ENCODE data around the gene TGFBR3L. TPM values are rescaled to one million over a fixed set of nuclear protein-coding genes. Genes with fewer than 3 reads are reported as not detected.

Gene TGFBR3L
- total and polyA plus RNA-seq, 2 of the 13 experiments (the other 11 are each of a cell fraction or from before 2014, with no cell fraction given) = 0.20 to 1.0 TPM

GRCh38 chr19:7903244-7904073 lies 11.2 kb upstream of the TGFBR3L start, which contains the start of gene MAP2K7 (continued):
- TF ChIP-seq ETV5 (CRISPR knock-in tag; IDR thresholded peaks at IDR 0.05; ENCODE audit: borderline replicate concordance) = 0 out of 2 replicates have a peak, but pooled peaks have one; percentile 9
- no peak for TF ChIP-seq EZH2 (conservative IDR thresholded peaks at IDR 0.05; ENCODE audit: low read depth, low read length)
- TF ChIP-seq HOXA7 (CRISPR knock-in tag; IDR thresholded peaks at IDR 0.05) = no peak
- no peak; the same call in 1 of the 2 replicates for TF ChIP-seq HOXA9 (CRISPR knock-in tag; IDR thresholded peaks at IDR 0.05; ENCODE audit: borderline replicate concordance)
- no peak for TF ChIP-seq ZNF468 (CRISPR knock-in tag; IDR thresholded peaks at IDR 0.05)
- no peak for TF ChIP-seq KLF11 (CRISPR knock-in tag; IDR thresholded peaks at IDR 0.05)

GRCh38 chr19:7904074-7905020 lies 10.3 kb upstream of the TGFBR3L start:
- Histone ChIP-seq H3K27me3 (ENCODE audit: control insufficient read depth in 1 of 2, insufficient read depth in 2 of 2, low read length in 2 of 2) (no peaks in the 10 kb centered on the region; a peak in 1 of 5 replicates), H3K36me3 (replicated peaks in 1 of 2; ENCODE audit: control insufficient read depth in 1 of 2, insufficient read depth in 2 of 2, low read length in 2 of 2) (peaks cover 6 to 17% of the 10 kb centered on the region in 2 experiments; a peak in 2 of 5 replicates), H3K27ac (ENCODE audit: extremely low read length, insufficient read depth, low read length) (peak overlapping the region; percentile 71), H4K20me1 (ENCODE audit: insufficient read depth, low read length) (peaks cover 13% of the 10 kb centered on the region; the same call in 1 of the 2 replicates), H3K4me1 (ENCODE audit: insufficient read depth, low read length) (peaks cover 43% of the 10 kb centered on the region), H3K9me3 (ENCODE audit: low read length) (no peaks in the 10 kb centered on the region), H3K4me3 (replicated peaks in 1 of 3; ENCODE audit: insufficient read depth in 1 of 3, low read depth in 2 of 3, low read length in 3 of 3) (peak overlapping the region; percentile 90 to 100 (median 95)), H3K9ac (ENCODE audit: insufficient read depth, low read depth, low read length) (peak overlapping the region; percentile 81), H3K4me2 (ENCODE audit: low read depth, low read length) (peak overlapping the region; percentile 99), H2AFZ (ENCODE audit: low read length) (no peak overlapping the region), H3K79me2 (ENCODE audit: insufficient read depth, low read length) (peaks cover 29% of the 10 kb centered on the region)
- WGBS (ENCODE audit: low lambda C conversion rate) = 24% methylated on average over 18 of the region's 68 CpGs
- POLR2A ChIA-PET = interaction anchor here (0.9 to 4.9 kb wide), 13 partner anchors 9 to 97 kb away, joined by 3 to 83 read pairs (median 5); partner anchors contain the start of genes LRRC8E, SNAPC2 and TIMM44
- DNase-seq (ENCODE audit: low spot score) (no peak), ATAC-seq (peak; percentile 5; the same call in 2 of the 3 replicates), FAIRE-seq (no peak)
- in situ Hi-C loops (cut with HindIII; ENCODE audit: extremely low pct_ligation_motif_present, low pct_unique_long_range_greater_than_20kb) (no loop called here), intact Hi-C loops (cut with micrococcal nuclease; ENCODE audit: unreplicated experiment) (no loop called here)
- CTCF ChIA-PET (ENCODE audit: low intra/inter-chr PET ratio, low total read pairs) = interaction anchor here (1.4 to 2.0 kb wide), 2 partner anchors 34 to 51 kb away, joined by 5 to 8 read pairs; no protein-coding TSS in a partner anchor
- BruUV-seq (replicated peaks) = no TSS peak
- TF ChIP-seq MIER2 (CRISPR knock-in tag; IDR thresholded peaks at IDR 0.05) (no peak), ARID3A (IDR thresholded peaks at IDR 0.05; ENCODE audit: low read depth, low read length) (no peak), ZNF605 (CRISPR knock-in tag; IDR thresholded peaks at IDR 0.05) (peak; percentile 44; the same call in 1 of the 2 replicates), IRX3 (CRISPR knock-in tag; IDR thresholded peaks at IDR 0.05; ENCODE audit: borderline replicate concordance, low read depth) (no peak), ZNF790 (CRISPR knock-in tag; IDR thresholded peaks at IDR 0.05; ENCODE audit: borderline replicate concordance) (0 out of 2 replicates have a peak, but pooled peaks have one; percentile 60), KAT2B (IDR thresholded peaks at IDR 0.05; ENCODE audit: borderline replicate concordance, low read depth, low read length) (no peak), RBM39 (IDR thresholded peaks at IDR 0.05; ENCODE audit: low read depth, low read length, poor library complexity, severe bottlenecking) (peak; percentile 55), ZNF563 (CRISPR knock-in tag; IDR thresholded peaks at IDR 0.05) (no peak), LCORL (IDR thresholded peaks at IDR 0.05) (no peak), LCORL (CRISPR knock-in tag; IDR thresholded peaks at IDR 0.05) (0 out of 2 replicates have a peak, but pooled peaks have one; percentile 0)
- TF ChIP-seq, protein P1, sequence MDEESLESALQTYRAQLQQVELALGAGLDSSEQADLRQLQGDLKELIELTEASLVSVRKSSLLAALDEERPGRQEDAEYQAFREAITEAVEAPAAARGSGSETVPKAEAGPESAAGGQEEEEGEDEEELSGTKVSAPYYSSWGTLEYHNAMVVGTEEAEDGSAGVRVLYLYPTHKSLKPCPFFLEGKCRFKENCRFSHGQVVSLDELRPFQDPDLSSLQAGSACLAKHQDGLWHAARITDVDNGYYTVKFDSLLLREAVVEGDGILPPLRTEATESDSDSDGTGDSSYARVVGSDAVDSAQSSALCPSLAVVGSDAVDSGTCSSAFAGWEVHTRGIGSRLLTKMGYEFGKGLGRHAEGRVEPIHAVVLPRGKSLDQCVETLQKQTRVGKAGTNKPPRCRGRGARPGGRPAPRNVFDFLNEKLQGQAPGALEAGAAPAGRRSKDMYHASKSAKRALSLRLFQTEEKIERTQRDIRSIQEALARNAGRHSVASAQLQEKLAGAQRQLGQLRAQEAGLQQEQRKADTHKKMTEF (CRISPR knock-in tag; IDR thresholded peaks at IDR 0.05) = 0 out of 2 replicates have a peak, but pooled peaks have one; percentile 13

All from HepG2 (cell line).